Natural killer cell (primary cell): Measurements from ENCODE around the gene SNRK. TPM values are rescaled to one million over a fixed set of nuclear protein-coding genes. Genes with fewer than 3 reads are reported as not detected.
"Not testable (repeated sequence)": the region's sequence is repeated elsewhere in the genome, so short reads cannot be mapped to it uniquely, and the experiment has no call there.

Experiments used
- ATAC-seq, 3 donors: fragments of 150-1000 bp in 2 of 3; fragments of 200-7000 bp in 1 of 3; cut with Tn5 transposase; 1 replicate in 1 of 3; 2 replicates in 2 of 3; pipeline ENCODE4 v1.10.0; 2021; ENCODE audit warnings: mild to moderate bottlenecking in 2 of 3, moderate library complexity in 2 of 3
- DNase-seq, 2 donors: peaks; one replicate each; pipeline versions ENCODE4 v3.0.0 to v3.0.0-alpha.2; 2013 to 2021; ENCODE audit warnings: mixed read lengths in 1 of 2
- H3K27ac ChIP-seq: one replicate; pipeline ENCODE4 v1.5.1; 2013; ENCODE audit warnings: mild to moderate bottlenecking, low read length
- H3K27me3 ChIP-seq: one replicate; pipeline ENCODE4 v1.6.1; 2013; ENCODE audit warnings: low read length; ENCODE audit not compliant: control insufficient read depth, insufficient read depth
- H3K36me3 ChIP-seq: one replicate; pipeline ENCODE4 v1.6.1; 2013; ENCODE audit warnings: low read length; ENCODE audit not compliant: control insufficient read depth, insufficient read depth
- H3K4me1 ChIP-seq: one replicate; pipeline ENCODE4 v1.6.1; 2013; ENCODE audit warnings: low read length; ENCODE audit not compliant: control insufficient read depth, insufficient read depth
- H3K4me3 ChIP-seq: one replicate; pipeline ENCODE4 v1.5.1; 2013; ENCODE audit warnings: low read length
- H3K9me3 ChIP-seq: one replicate; pipeline ENCODE4 v1.6.1; 2013; ENCODE audit warnings: low read length; ENCODE audit not compliant: control insufficient read depth, insufficient read depth
- H3K27ac Mint-ChIP-seq, 2 donors: one replicate each; pipeline ENCODE4 v1.8.0; 2022; ENCODE audit warnings: mild to moderate bottlenecking in 2 of 2, mixed read lengths in 2 of 2, moderate library complexity in 1 of 2
- H3K27me3 Mint-ChIP-seq, 2 donors: one replicate each; pipeline ENCODE4 v1.8.0; 2022; ENCODE audit warnings: low read depth in 2 of 2, mixed read lengths in 2 of 2
- H3K36me3 Mint-ChIP-seq: one replicate; pipeline ENCODE4 v1.8.0; 2022; ENCODE audit warnings: mixed read lengths
- H3K4me1 Mint-ChIP-seq, 2 donors: one replicate each; pipeline ENCODE4 v1.8.0; 2022; ENCODE audit warnings: mixed read lengths in 2 of 2
- H3K4me3 Mint-ChIP-seq: one replicate; pipeline ENCODE4 v1.8.0; 2022; ENCODE audit warnings: mild to moderate bottlenecking, moderate library complexity, mixed read lengths
- H3K9me3 Mint-ChIP-seq, 2 donors: one replicate each; pipeline ENCODE4 v1.8.0; 2022; ENCODE audit warnings: mixed read lengths in 2 of 2
- whole genome bisulfite sequencing: methylation state at CpG from one replicate; pipeline ENCODE4 v1.1.7; 2013; ENCODE audit warnings: missing lambda C conversion rate; ENCODE audit not compliant: insufficient coverage; 5-methylcytosine and 5-hydroxymethylcytosine counted together
- intact Hi-C: fragments of 100-400 bp; cut with micrococcal nuclease; formaldehyde crosslinking; loops from one replicate; pipeline ENCODE4 v1.14.2; 2022
- total RNA-seq, 4 donors: library from RNA; stranded (reverse); fragments of 120-200 nt in 1 of 4; gene quantifications; one replicate each; pipeline versions ENCODE4 v1.2.3 to v1.2.4, GENCODE V29; 2013 to 2022
- TF ChIP-seq, protein P1 (sequence below): fragments of 200-600 bp; IDR thresholded peaks from one replicate; pipeline ENCODE4 v1.8.0; 2022; ENCODE audit warnings: antibody characterized with exemption

The SNRK gene
- total RNA-seq, 3 donors from 2014 or later (not counting 1 experiment from before 2014, with no cell fraction given): 177 to 209 (median 186) TPM

DNA sequence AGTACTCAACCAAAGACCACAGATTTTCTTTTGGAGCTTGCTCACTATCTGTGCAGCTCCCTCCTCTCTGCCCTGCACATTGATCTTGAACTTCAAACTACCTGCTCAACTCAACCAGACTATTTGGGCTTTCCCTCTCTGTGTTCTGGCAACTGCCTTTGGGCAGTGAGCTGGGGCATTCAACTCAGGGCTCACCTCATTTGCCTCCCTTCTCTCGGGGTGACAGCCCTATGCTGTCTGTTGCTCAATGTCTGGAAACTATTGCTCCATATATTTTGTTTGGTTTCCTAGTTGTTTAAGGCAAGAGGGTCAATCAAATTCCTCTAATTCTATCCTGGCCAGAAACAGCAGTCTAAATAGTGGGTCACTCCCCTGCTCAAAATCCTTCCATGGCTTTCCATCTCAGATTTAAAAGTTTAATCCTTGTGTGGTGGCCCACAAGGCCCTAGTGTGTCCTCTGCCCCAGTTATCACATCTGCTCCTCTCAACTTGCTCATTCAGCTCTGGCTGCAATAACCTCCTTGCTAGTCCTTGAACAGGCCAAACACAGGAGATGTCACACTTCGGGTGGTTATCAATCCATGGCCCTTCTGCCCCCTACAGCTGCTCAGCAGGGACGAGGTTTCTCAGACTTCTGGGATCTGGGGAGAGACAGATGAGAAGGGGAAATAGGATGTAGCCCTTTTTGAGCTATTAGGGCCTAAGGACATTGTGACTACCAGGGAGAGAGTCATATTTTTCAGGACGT is 67.8 kb downstream of the SNRK start:
- over 99% methylated on average over 4 of the region's 4 CpGs for WGBS
- peaks cover 22% of the 10 kb centered on the region for H3K36me3 ChIP-seq
- H3K9me3 ChIP-seq: peaks cover 16% of the 10 kb centered on the region
- intact Hi-C loops: no loop called here
- TF ChIP-seq, protein P1, sequence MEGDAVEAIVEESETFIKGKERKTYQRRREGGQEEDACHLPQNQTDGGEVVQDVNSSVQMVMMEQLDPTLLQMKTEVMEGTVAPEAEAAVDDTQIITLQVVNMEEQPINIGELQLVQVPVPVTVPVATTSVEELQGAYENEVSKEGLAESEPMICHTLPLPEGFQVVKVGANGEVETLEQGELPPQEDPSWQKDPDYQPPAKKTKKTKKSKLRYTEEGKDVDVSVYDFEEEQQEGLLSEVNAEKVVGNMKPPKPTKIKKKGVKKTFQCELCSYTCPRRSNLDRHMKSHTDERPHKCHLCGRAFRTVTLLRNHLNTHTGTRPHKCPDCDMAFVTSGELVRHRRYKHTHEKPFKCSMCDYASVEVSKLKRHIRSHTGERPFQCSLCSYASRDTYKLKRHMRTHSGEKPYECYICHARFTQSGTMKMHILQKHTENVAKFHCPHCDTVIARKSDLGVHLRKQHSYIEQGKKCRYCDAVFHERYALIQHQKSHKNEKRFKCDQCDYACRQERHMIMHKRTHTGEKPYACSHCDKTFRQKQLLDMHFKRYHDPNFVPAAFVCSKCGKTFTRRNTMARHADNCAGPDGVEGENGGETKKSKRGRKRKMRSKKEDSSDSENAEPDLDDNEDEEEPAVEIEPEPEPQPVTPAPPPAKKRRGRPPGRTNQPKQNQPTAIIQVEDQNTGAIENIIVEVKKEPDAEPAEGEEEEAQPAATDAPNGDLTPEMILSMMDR: no peak
- no peak overlapping the region for H3K27ac ChIP-seq
- no peaks in the 10 kb centered on the region for H3K27me3 ChIP-seq
- Mint-ChIP-seq H3K4me1 (peaks cover 44 to 48% of the 10 kb centered on the region in 2 donors), H3K9me3 (peaks cover 14 to 25% of the 10 kb centered on the region in 2 donors), H3K36me3 (peaks cover 60% of the 10 kb centered on the region), H3K27ac (peak overlapping the region; percentile 47 to 62), H3K4me3 (no peak overlapping the region), H3K27me3 (no peaks in the 10 kb centered on the region)
- H3K4me1 ChIP-seq: peaks cover 5% of the 10 kb centered on the region
- no peak overlapping the region for H3K4me3 ChIP-seq
- ATAC-seq: no peak
- DNase-seq: no peak

DNA sequence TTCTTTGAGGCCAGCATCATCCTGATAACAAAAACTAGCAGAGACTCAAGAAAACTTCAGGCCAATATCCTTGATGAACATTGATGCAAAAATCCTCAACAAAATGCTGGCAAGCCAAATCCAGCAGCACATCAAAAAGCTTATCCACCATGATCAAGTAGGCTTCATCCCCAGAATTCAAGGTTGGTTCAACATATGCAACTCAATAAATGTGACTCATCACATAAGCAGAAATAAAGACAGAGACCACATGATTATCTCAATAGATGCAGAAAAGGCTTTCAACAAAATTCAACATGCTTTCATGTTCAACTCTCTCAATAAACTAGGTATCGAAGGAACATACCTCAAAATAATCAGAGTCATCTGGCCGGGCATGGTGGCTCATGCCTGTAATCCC is 69.7 kb downstream of the SNRK start:
- H3K9me3 ChIP-seq: peaks cover 16% of the 10 kb centered on the region
- intact Hi-C loops: not testable (repeated sequence)
- peaks cover 14 to 25% of the 10 kb centered on the region in 2 donors for H3K9me3 Mint-ChIP-seq

GRCh38 chr3:43361077-43361476 is 74.7 kb downstream of the SNRK start:
- Histone ChIP-seq H3K4me1 (no peaks in the 10 kb centered on the region), H3K9me3 (peaks cover 3% of the 10 kb centered on the region), H3K36me3 (no peaks in the 10 kb centered on the region), H3K27me3 (no peaks in the 10 kb centered on the region), H3K27ac (no peak overlapping the region), H3K4me3 (no peak overlapping the region)
- Mint-ChIP-seq H3K9me3 (peaks cover 2 to 6% of the 10 kb centered on the region in 2 donors), H3K36me3 (peaks cover 10% of the 10 kb centered on the region), H3K4me3 (no peak overlapping the region), H3K27ac (no peak overlapping the region), H3K27me3 (no peaks in the 10 kb centered on the region), H3K4me1 (peaks cover 0 to 6% of the 10 kb centered on the region in 2 donors)
- DNase-seq (no peak), ATAC-seq (no peak)
- intact Hi-C loops: no loop called here
- TF ChIP-seq, protein P1: no peak
- 96% methylated on average over 5 of the region's 5 CpGs for WGBS

More for the DNA sequence above, 69.7 kb downstream of the SNRK start:
- H3K4me1 ChIP-seq, H3K4me3 ChIP-seq, H3K27me3 ChIP-seq, H3K36me3 ChIP-seq, H3K27ac ChIP-seq, H3K27ac Mint-ChIP-seq, ATAC-seq, DNase-seq, H3K4me3 Mint-ChIP-seq, H3K27me3 Mint-ChIP-seq: not testable (repeated sequence)
- 94% methylated on average over 2 of the region's 2 CpGs for WGBS
- H3K36me3 Mint-ChIP-seq: peaks cover 57% of the 10 kb centered on the region
- peaks cover 28 to 32% of the 10 kb centered on the region in 2 donors for H3K4me1 Mint-ChIP-seq

GRCh38 chr3:43362183-43362582 is 75.8 kb downstream of the SNRK start:
- no peaks in the 10 kb centered on the region for H3K27me3 ChIP-seq
- no peaks in the 10 kb centered on the region for H3K4me1 ChIP-seq
- no peak for ATAC-seq
- no peaks in the 10 kb centered on the region for H3K27me3 Mint-ChIP-seq
- peaks cover 8% of the 10 kb centered on the region for H3K36me3 Mint-ChIP-seq
- H3K27ac ChIP-seq: no peak overlapping the region
- no peak overlapping the region for H3K4me3 ChIP-seq
- no peak overlapping the region for H3K27ac Mint-ChIP-seq
- H3K9me3 ChIP-seq: no peaks in the 10 kb centered on the region
- peaks cover 0 to 6% of the 10 kb centered on the region in 2 donors for H3K4me1 Mint-ChIP-seq
- peaks cover 2 to 4% of the 10 kb centered on the region in 2 donors for H3K9me3 Mint-ChIP-seq
- TF ChIP-seq, protein P1: no peak
- H3K36me3 ChIP-seq: no peaks in the 10 kb centered on the region
- 96% methylated on average over 4 of the region's 4 CpGs for WGBS
- intact Hi-C loops: no loop called here
- H3K4me3 Mint-ChIP-seq: no peak overlapping the region
- DNase-seq: no peak
